ENCODE measurements around the gene RAB15. TPM values are rescaled to one million over a fixed set of nuclear protein-coding genes. Genes with fewer than 3 reads are reported as not detected.

Gene RAB15
- total and polyA plus RNA-seq, 2 experiments from 2014 or later: 8.8 to 13.8 TPM

GRCh38 chr14:64923015-64923414 lies 49.1 kb downstream of the RAB15 start:
- Histone ChIP-seq H3K36me3 (peaks cover 20% of the 10 kb centered on the region), H3K4me3 (no peak overlapping the region)

GRCh38 chr14:64920465-64920864 lies 51.7 kb downstream of the RAB15 start:
- Histone ChIP-seq H3K36me3 (peaks cover 12% of the 10 kb centered on the region), H3K4me3 (no peak overlapping the region), H3K4me1 (ENCODE audit: low read depth) (peaks cover 8% of the 10 kb centered on the region), H3K27me3 (no peaks in the 10 kb centered on the region), H3K9me3 (ENCODE audit: low read depth) (no peaks in the 10 kb centered on the region), H3K27ac (no peak overlapping the region)
- no peak for TF ChIP-seq CTCF (IDR thresholded peaks at IDR 0.05; ENCODE audit: low read depth, low read length)
- DNase-seq (ENCODE audit: low read depth in 1 of 2, low spot score in 1 of 2): no peak

More at GRCh38 chr14:64923015-64923414, 49.1 kb downstream of the RAB15 start:
- no peaks in the 10 kb centered on the region for H3K9me3 ChIP-seq (ENCODE audit: low read depth)
- TF ChIP-seq CTCF (IDR thresholded peaks at IDR 0.05; ENCODE audit: low read depth, low read length): no peak
- peaks cover 11% of the 10 kb centered on the region for H3K4me1 ChIP-seq (ENCODE audit: low read depth)
- no peak for DNase-seq (ENCODE audit: low read depth in 1 of 2, low spot score in 1 of 2)
- no peak overlapping the region for H3K27ac ChIP-seq
- no peaks in the 10 kb centered on the region for H3K27me3 ChIP-seq

GRCh38 chr14:64919618-64920017 lies 52.5 kb downstream of the RAB15 start:
- no peak for TF ChIP-seq CTCF (IDR thresholded peaks at IDR 0.05; ENCODE audit: low read depth, low read length)

GRCh38 chr14:64919215-64919614 lies 52.9 kb downstream of the RAB15 start:
- Histone ChIP-seq H3K36me3 (peaks cover 5% of the 10 kb centered on the region), H3K27ac (no peak overlapping the region), H3K4me1 (ENCODE audit: low read depth) (peaks cover 13% of the 10 kb centered on the region), H3K4me3 (no peak overlapping the region), H3K27me3 (no peaks in the 10 kb centered on the region), H3K9me3 (ENCODE audit: low read depth) (no peaks in the 10 kb centered on the region)
- DNase-seq (ENCODE audit: low read depth in 1 of 2, low spot score in 1 of 2): no peak
- TF ChIP-seq CTCF (IDR thresholded peaks at IDR 0.05; ENCODE audit: low read depth, low read length): no peak

More at GRCh38 chr14:64919618-64920017, 52.5 kb downstream of the RAB15 start:
- Histone ChIP-seq H3K9me3 (ENCODE audit: low read depth) (no peaks in the 10 kb centered on the region), H3K4me1 (ENCODE audit: low read depth) (peaks cover 13% of the 10 kb centered on the region), H3K36me3 (peaks cover 9% of the 10 kb centered on the region), H3K27me3 (no peaks in the 10 kb centered on the region), H3K4me3 (no peak overlapping the region), H3K27ac (no peak overlapping the region)
- DNase-seq (ENCODE audit: low read depth in 1 of 2, low spot score in 1 of 2): peak in 1 of 2 donors; percentile 30

- no peak for TF ChIP-seq CTCF (IDR thresholded peaks at IDR 0.05; ENCODE audit: low read depth, low read length)
- DNase-seq (ENCODE audit: low read depth in 1 of 2, low spot score in 1 of 2): no peak
- H3K27me3 ChIP-seq: no peaks in the 10 kb centered on the region
Observed at GRCh38 chr14:64918216-64918615, 53.9 kb downstream of the RAB15 start.

GRCh38 chr14:64915797-64916196 lies 56.3 kb downstream of the RAB15 start:
- no peak for TF ChIP-seq CTCF (IDR thresholded peaks at IDR 0.05; ENCODE audit: low read depth, low read length)
- DNase-seq (ENCODE audit: low read depth in 1 of 2, low spot score in 1 of 2): no peak
- Histone ChIP-seq H3K36me3 (no peaks in the 10 kb centered on the region), H3K27ac (no peak overlapping the region), H3K4me3 (no peak overlapping the region), H3K27me3 (no peaks in the 10 kb centered on the region), H3K4me1 (ENCODE audit: low read depth) (peaks cover 18% of the 10 kb centered on the region), H3K9me3 (ENCODE audit: low read depth) (no peaks in the 10 kb centered on the region)

More at GRCh38 chr14:64918216-64918615, 53.9 kb downstream of the RAB15 start:
- Histone ChIP-seq H3K4me1 (ENCODE audit: low read depth) (peaks cover 13% of the 10 kb centered on the region), H3K9me3 (ENCODE audit: low read depth) (no peaks in the 10 kb centered on the region), H3K27ac (peak overlapping the region; percentile 24), H3K36me3 (no peaks in the 10 kb centered on the region), H3K4me3 (no peak overlapping the region)
